Stimulated activated naive B cell treated with anti-CD40 and anti-IgM and Interleukin-4, amounts not matched to agents 10 μg/mL and 1 μg/mL and 100 μg/mL, for 72 hours (primary cell): ENCODE data around the gene UBE2S.

Source experiments
- ATAC-seq, 2 donors: fragments of 150-1000 bp; cut with Tn5 transposase; replicated peaks; 2 replicates each; pipeline ENCODE4 v1.10.0; 2021; ENCODE audit warnings: moderate library complexity in 1 of 2
- DNase-seq: peaks from one replicate; pipeline ENCODE4 v3.0.0; 2021
- H3K27ac Mint-ChIP-seq: one replicate; pipeline ENCODE4 v1.8.0; 2022; ENCODE audit warnings: mild to moderate bottlenecking, mixed read lengths
- H3K27me3 Mint-ChIP-seq, 2 donors: one replicate each; pipeline ENCODE4 v1.8.0; 2022; ENCODE audit warnings: mixed read lengths in 2 of 2
- H3K36me3 Mint-ChIP-seq, 2 donors: one replicate each; pipeline ENCODE4 v1.8.0; 2022; ENCODE audit warnings: mixed read lengths in 2 of 2, mild to moderate bottlenecking in 1 of 2
- H3K4me1 Mint-ChIP-seq, 2 donors: one replicate each; pipeline ENCODE4 v1.8.0; 2022; ENCODE audit warnings: mixed read lengths in 2 of 2, mild to moderate bottlenecking in 1 of 2
- H3K4me3 Mint-ChIP-seq, 2 donors: one replicate each; pipeline ENCODE4 v1.8.0; 2022; ENCODE audit warnings: mild to moderate bottlenecking in 2 of 2, mixed read lengths in 2 of 2, moderate library complexity in 1 of 2
- H3K9me3 Mint-ChIP-seq, 2 donors: one replicate each; pipeline ENCODE4 v1.8.0; 2022; ENCODE audit warnings: mixed read lengths in 2 of 2, mild to moderate bottlenecking in 1 of 2

Gene UBE2S

DNA sequence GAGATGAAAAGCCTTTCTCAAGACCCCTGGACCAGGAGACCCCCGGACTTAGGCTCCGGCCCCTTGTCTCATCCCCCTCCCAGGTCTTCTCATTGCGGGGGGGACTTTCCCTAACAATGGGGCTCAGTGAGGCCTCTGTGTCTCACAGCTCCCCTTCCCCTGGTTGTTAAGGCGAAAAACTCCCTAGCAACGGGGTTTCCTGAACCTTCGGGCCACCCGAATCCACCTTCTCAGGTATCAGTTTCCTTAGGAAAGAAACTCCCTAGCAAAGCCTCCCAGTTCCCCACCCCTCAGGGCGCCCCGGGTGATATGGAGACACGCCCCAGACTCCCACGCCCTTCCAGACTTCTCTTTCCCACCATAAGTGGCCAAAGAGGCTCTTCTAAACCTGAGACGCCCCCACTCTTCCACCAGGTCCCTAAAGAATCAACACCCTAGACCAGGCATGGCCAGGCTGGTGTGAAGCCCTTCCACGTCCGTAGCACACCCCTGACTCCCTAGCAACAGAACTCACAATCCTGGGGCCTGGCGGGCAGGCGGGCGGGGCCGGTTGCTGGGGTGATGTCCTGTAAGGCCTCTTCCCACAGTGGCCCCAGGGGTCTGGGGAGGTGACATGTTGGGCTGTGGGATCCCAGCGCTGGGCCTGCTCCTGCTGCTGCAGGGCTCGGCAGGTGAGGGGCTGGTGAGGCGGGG is 31.2 kb downstream of the UBE2S start, which contains the start of gene TMEM190:
TSS of gene TMEM190 (plus strand) at position 586 of the 693 bp plus-strand sequence. CDS start at position 614, 28 bp downstream.
- DNase-seq (no peak), ATAC-seq (peak in 1 of 2 donors; percentile 18)
- no peaks in the 10 kb centered on the region for H3K9me3 Mint-ChIP-seq
- H3K4me1 Mint-ChIP-seq: peaks cover 8 to 11% of the 10 kb centered on the region in 2 donors
- H3K27ac Mint-ChIP-seq: peak within 1 kb of the TSS; percentile 37
- H3K27me3 Mint-ChIP-seq: peaks cover 36 to 54% of the 10 kb centered on the region in 2 donors
- no peak within 1 kb of the TSS for H3K4me3 Mint-ChIP-seq
- peaks cover 0 to 6% of the 10 kb centered on the region in 2 donors for H3K36me3 Mint-ChIP-seq

DNA sequence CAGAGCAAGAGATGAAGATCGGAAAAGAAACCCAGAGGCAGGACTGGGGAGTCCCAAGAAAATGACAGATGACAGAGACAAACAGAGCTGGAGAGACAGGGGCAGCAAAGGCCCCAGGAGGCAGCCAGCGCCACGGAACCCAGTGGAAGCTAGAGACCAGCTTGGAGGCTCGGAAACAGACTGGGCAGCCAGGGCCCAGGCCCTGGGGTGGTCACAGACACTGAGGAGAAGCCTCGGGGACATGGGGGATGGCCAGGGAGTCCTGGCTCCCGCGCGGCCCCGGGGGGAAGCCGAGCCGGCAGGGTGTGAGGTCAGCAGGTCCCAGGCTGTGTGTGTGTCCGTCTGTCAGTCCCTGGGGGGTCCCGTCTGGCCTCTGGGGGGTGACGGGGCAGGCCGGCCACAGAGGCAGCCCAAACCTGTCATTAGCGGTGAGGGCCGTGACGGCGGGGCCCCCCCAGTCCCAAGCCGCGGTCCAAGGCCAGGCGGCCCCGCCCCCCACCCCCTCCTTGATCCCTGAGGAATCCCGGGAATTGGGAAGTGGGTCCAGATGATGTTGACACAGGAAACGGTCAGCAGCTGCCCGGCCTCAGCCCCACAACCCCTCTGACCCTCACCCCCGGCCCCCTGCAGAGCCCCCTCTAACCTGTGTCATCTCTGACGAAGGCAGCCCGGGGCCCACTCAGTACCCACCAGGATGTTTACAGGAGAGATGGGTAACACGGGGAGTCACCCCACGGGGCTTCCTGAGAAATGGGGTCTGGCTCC is 33.4 kb downstream of the UBE2S start:
- ATAC-seq (peak in 1 of 2 donors; percentile 8), DNase-seq (no peak)
- peaks cover 53 to 72% of the 10 kb centered on the region in 2 donors for H3K27me3 Mint-ChIP-seq
- no peaks in the 10 kb centered on the region for H3K9me3 Mint-ChIP-seq
- no peak overlapping the region for H3K4me3 Mint-ChIP-seq
- peaks cover 0 to 6% of the 10 kb centered on the region in 2 donors for H3K36me3 Mint-ChIP-seq
- peaks cover 13 to 17% of the 10 kb centered on the region in 2 donors for H3K4me1 Mint-ChIP-seq
- H3K27ac Mint-ChIP-seq: no peak overlapping the region

DNA sequence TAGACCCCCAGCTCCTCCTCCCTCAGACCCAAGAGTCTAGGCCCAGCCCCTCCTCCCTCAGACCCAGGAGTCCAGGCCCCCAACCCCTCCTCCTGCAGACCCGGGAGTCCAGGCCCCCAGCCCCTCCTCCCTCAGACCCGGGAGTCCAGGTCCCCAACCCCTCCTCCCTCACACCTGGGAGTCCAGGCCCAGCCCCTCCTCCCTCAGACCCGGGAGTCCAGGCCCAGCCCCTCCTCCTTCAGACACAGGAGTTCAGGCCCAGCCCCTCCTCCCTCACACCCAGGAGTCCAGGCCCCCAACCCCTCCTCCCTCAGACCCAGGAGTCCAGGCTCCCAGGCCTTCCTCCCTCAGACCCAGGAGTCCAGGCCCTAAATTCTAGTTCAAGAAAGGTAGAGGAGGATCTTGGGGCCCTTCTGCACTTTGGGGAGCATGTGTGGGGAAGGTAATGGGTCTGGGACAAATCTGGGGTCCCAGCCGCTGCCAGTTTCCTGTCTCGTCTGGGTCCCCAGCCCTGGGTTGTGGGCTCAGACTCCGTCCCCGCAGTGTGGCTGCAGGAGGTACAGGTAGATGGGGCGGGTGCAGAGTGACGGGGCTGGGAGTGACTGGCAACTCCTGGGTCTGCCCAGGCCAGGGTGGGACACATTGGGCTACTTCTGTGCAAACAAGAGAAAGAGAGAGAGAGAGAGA is 34.1 kb downstream of the UBE2S start:
- no peak overlapping the region for H3K4me3 Mint-ChIP-seq

DNA sequence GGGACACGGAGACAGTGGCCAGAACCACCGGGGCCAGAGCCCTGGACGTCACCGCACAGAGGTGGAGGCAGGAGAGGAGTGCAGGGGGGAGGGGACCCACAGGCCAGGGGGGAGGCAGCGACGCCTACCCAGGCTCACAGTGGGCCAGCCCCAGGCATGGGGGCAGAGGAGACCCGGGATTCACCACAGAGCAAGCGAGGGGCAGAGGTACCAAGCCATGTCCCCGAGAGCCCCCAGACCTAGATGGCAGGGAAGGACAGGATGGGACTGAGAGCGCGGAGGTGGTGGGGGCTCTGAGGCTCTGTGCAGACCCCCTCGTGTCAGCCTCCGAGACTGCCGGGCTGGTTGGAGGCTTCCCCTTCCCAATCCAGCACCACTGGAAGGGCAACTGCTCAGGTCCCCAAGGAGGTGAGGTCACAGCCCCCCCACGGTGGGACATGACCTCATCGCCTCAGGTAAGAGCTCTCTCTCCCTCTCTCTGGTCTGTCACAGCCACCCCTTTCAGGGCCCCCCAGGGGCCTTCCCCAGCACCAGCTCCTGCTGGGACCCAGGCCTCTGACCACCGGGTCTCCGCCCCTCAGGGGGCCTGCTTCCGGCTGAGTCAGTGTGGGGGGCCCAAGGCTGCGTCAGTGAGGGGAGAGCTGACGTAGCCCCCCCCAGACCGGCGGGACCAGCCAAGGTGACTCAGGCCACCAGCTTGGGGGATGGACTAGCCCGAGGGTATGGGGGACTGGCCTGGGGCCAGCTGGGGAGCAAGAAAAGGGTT is 35.1 kb downstream of the UBE2S start:
- DNase-seq: no peak
- Mint-ChIP-seq H3K27me3 (peaks cover 63 to 81% of the 10 kb centered on the region in 2 donors), H3K27ac (no peak overlapping the region), H3K4me3 (no peak overlapping the region), H3K9me3 (no peaks in the 10 kb centered on the region), H3K36me3 (peaks cover 0 to 5% of the 10 kb centered on the region in 2 donors), H3K4me1 (peaks cover 17 to 23% of the 10 kb centered on the region in 2 donors)
- ATAC-seq: peak in 1 of 2 donors; percentile 17

More for the DNA sequence above, 34.1 kb downstream of the UBE2S start:
- H3K36me3 Mint-ChIP-seq: peaks cover 0 to 5% of the 10 kb centered on the region in 2 donors
- ATAC-seq (no peak), DNase-seq (no peak)
- peaks cover 58 to 79% of the 10 kb centered on the region in 2 donors for H3K27me3 Mint-ChIP-seq
- no peaks in the 10 kb centered on the region for H3K9me3 Mint-ChIP-seq
- H3K27ac Mint-ChIP-seq: peak overlapping the region; percentile 56
- peaks cover 17 to 23% of the 10 kb centered on the region in 2 donors for H3K4me1 Mint-ChIP-seq

DNA sequence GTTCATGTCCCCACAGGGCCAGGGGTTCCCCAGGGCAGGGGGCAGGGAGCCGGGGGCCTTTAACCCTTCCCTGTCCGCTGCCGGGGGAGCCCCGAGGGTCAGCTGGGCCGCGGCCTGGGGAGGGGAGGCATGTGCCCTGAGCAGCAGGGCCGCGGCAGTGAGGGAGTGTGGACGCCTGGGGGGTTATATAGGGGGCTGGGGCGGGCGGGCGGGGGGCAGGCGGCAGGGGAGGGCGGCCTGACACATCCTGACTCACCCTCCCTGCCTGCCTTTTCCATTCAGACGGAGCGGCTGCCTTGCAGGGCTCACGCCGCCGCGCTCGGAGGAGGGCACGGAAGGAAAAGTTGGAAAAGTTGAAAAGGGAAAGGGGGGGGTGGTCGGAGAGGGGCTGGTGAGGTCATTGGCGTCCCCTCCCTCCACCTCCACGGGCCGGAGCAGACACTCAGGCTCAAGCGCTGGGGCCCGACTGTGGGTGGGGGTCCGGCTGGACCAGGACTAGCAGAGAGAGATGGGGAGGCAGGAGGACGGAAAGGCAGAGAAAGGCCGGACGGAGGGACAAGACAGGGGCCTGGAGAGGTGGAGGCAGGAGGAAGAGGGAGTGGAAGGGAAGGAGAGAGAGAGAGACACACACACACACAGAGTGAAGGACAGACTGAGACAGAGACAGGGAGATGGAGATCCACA is 37.1 kb downstream of the UBE2S start, which contains the start of gene IL11:
TSS of gene IL11 (minus strand) at position 159 of the 684 bp plus-strand sequence. CDS start at position 6, 153 bp downstream.
- Mint-ChIP-seq H3K9me3 (no peaks in the 10 kb centered on the region), H3K36me3 (peaks cover 0 to 5% of the 10 kb centered on the region in 2 donors), H3K27ac (peak within 1 kb of the TSS; percentile 81), H3K27me3 (peaks cover 61 to 77% of the 10 kb centered on the region in 2 donors), H3K4me1 (peaks cover 12 to 17% of the 10 kb centered on the region in 2 donors), H3K4me3 (peak within 1 kb of the TSS; percentile 74 to 79)
- DNase-seq: no peak
- no peak for ATAC-seq

DNA sequence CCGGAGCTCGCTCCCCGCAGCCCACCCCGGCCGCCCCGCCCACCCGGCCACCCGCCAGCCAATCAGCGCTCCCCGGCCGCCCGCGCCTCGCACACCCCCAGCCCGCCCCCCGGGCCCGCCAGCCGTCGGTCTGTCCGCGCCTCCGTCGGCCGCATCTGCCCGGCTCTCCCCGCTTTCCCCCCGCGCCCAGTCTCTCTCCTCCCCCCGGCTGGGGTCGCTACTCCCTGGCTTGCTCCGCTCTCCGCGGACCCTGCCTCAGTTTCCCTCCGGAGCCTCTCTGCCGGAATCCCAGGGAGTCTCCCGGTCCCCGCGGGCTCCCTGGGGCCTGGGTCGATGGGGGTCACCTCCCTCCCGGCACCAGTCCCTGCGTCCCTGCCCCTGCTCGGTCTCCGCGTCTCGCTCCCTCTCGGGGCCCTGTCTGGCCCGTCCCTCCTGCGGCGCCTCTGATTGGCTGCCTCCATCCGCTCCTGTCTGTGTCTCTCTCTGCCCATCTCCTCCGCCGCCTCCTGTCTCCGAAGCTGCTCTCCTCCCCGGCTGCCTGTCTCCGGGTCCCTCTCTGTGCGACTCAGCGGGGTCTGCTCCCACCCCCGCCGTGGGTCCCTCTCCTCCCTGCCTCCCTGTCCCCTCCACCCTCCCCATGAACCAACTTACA is 37.8 kb downstream of the UBE2S start:
- Mint-ChIP-seq H3K27ac (peak overlapping the region; percentile 81), H3K27me3 (peaks cover 59 to 73% of the 10 kb centered on the region in 2 donors), H3K9me3 (no peaks in the 10 kb centered on the region), H3K36me3 (peaks cover 0 to 5% of the 10 kb centered on the region in 2 donors), H3K4me3 (peak overlapping the region; percentile 74 to 79), H3K4me1 (peaks cover 12 to 17% of the 10 kb centered on the region in 2 donors)
- peak; percentile 66 to 75 for ATAC-seq
- DNase-seq: no peak

DNA sequence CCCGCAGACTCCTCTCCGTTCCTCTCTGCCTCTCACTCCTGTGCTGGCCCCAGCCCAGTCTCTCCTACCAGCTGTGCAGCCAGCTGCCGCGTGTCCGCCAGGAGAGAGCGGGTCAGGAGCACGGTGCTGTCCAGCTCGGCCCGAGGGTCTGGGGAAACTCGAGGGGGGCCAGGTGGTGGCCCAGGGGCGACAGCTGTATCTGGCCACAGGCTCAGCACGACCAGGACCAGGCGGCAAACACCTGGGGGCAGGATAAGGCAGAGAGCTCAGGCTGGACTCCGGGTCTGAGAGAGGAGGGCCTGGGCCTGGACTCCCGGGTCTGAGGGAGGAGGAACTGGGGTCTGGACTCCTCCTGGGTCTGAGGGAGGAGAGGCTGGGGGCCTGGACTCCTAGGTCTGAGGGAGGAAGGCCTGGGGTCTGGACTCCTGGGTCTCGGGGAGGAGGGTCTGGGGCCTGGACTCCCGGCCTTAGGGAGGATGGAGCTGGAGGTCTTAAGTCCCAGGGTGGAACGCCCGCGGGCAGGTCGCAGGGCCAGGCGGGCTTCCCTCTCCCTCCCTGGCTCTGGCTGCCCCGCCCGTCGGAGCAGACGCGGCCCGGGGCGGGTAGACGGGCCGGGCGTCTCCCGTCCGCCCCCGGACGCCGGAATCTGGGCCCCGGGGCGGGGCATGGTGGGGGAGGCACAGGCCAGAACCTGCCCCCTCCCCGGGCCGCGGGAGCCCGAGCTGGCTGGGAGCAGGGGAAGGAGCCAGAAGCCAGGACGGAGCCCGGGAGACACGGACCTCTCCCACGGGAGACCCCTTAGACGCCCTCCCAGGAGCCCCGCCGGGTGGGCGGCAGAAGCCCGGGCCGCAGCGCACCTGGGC is 38.7 kb downstream of the UBE2S start:
- H3K27me3 Mint-ChIP-seq: peaks cover 58 to 73% of the 10 kb centered on the region in 2 donors
- no peaks in the 10 kb centered on the region for H3K9me3 Mint-ChIP-seq
- peaks cover 12 to 17% of the 10 kb centered on the region in 2 donors for H3K4me1 Mint-ChIP-seq
- H3K4me3 Mint-ChIP-seq: peak overlapping the region; percentile 44 to 74
- DNase-seq: no peak
- no peak overlapping the region for H3K27ac Mint-ChIP-seq
- peaks cover 0 to 5% of the 10 kb centered on the region in 2 donors for H3K36me3 Mint-ChIP-seq
- ATAC-seq: peak; percentile 48 to 57

DNA sequence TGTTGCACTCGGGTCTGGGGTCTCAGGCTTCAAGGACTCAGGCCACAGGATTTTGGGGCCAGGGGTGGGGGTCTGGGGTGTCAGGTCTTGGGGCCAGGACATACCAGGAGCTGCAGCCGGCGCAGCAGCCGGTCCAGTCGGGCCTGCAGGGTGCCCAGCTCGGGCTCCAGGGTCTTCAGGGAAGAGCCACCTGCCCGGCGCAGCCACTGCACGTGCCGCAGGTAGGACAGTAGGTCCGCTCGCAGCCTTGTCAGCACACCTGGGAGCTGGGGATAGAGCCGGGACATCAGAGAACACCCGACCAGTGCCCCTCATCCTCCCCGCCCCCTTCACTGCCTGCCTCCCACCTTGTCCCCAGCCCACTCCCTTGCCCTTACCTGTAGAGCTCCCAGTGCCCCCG is 39.5 kb downstream of the UBE2S start:
- Mint-ChIP-seq H3K9me3 (no peaks in the 10 kb centered on the region), H3K27ac (no peak overlapping the region), H3K4me1 (peaks cover 12 to 13% of the 10 kb centered on the region in 2 donors), H3K4me3 (no peak overlapping the region), H3K36me3 (peaks cover 0 to 5% of the 10 kb centered on the region in 2 donors), H3K27me3 (peaks cover 50 to 70% of the 10 kb centered on the region in 2 donors)
- DNase-seq (no peak), ATAC-seq (no peak)

DNA sequence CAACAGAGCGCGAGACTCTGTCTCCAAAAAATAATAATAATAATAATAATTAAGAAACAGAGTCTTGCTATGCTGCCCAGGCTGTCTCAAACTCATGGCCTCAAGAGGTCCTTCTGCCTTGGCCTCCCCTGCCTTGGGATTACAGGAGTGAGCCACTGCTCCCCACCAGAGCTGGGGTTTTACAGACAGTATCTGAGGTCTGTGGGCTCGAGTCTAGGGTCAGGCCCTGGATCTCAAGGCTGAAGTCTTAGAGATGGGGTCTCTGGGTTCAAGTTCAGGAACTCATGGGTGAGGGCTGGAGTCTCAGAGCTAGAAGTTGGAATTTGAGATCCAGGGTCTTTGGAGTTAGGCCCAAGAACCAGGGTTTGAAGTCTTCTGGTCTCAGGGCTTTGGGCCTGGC is 40.8 kb downstream of the UBE2S start:
- Mint-ChIP-seq H3K36me3 (peaks cover 0 to 5% of the 10 kb centered on the region in 2 donors), H3K27me3 (peaks cover 42 to 57% of the 10 kb centered on the region in 2 donors), H3K9me3 (no peaks in the 10 kb centered on the region), H3K4me3 (no peak overlapping the region), H3K27ac (no peak overlapping the region), H3K4me1 (peaks cover 10 to 12% of the 10 kb centered on the region in 2 donors)
- DNase-seq (no peak), ATAC-seq (no peak)

DNA sequence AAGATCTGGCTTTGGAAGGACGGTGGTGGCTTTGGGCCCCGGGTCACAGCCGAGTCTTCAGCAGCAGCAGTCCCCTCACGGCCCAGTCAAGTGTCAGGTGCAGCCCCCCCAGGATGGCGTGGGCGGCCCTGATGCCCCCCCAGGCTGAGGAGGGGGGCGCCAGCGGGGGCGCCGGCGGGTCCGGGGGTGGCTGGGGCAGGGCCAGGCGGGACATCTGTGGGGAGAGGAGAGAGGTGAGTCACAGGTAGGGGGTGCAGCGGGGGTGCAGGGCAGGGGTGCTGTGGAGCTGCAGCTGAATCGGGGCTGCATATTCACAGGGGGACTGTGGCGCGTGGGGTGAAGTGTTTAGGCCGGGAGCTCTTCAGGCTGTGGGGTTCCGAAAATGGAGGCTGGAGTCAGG is 41.6 kb downstream of the UBE2S start:
- H3K4me3 Mint-ChIP-seq: no peak overlapping the region
- H3K36me3 Mint-ChIP-seq: peaks cover 0 to 4% of the 10 kb centered on the region in 2 donors
- peaks cover 36 to 49% of the 10 kb centered on the region in 2 donors for H3K27me3 Mint-ChIP-seq
- H3K4me1 Mint-ChIP-seq: peaks cover 10 to 12% of the 10 kb centered on the region in 2 donors
- H3K27ac Mint-ChIP-seq: no peak overlapping the region
- no peak for ATAC-seq
- no peak for DNase-seq
- no peaks in the 10 kb centered on the region for H3K9me3 Mint-ChIP-seq

DNA sequence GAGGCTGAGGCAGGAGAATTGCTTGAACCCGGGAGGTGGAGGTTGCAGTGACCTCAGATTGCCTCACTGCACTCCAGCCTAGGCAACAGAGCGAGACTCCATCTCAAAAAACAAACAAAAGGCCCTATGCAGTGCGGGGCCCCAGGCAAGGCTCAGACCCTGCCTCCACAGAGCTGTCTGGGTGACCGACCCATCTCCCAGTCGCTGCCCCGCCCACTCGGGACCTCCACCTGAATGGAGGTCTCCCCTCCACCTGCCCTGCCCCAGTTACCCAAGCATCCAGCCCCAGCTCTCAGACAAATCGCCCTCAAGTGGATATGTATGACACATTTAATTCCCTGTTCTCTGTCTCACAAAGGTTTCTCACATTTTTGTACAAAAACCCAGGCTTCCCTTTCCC is 42.3 kb downstream of the UBE2S start:
- H3K4me1 Mint-ChIP-seq: peaks cover 7 to 12% of the 10 kb centered on the region in 2 donors
- H3K27me3 Mint-ChIP-seq: peaks cover 33 to 42% of the 10 kb centered on the region in 2 donors
- H3K27ac Mint-ChIP-seq: no peak overlapping the region
- no peaks in the 10 kb centered on the region for H3K9me3 Mint-ChIP-seq
- ATAC-seq (no peak), DNase-seq (no peak)
- no peak overlapping the region for H3K4me3 Mint-ChIP-seq
- H3K36me3 Mint-ChIP-seq: no peaks in the 10 kb centered on the region
